HG03457 (cell line): Measurements from ENCODE around the gene CASS4.
A peak's percentile ranks its signal among the peaks of the same experiment; 100 is the strongest.

Experiments used
- ATAC-seq: cut with Tn5 transposase; IDR thresholded peaks from one replicate; pipeline ENCODE4 v1.9.1; 2021; ENCODE audit warnings: moderate number of reproducible peaks; ENCODE audit not compliant: unreplicated experiment

Gene CASS4

GRCh38 chr20:56442389-56443365 lies 30.6 kb downstream of the CASS4 start:
- ATAC-seq: no peak

- no peak for ATAC-seq
Measured at GRCh38 chr20:56443654-56444540, 31.8 kb downstream of the CASS4 start.

DNA sequence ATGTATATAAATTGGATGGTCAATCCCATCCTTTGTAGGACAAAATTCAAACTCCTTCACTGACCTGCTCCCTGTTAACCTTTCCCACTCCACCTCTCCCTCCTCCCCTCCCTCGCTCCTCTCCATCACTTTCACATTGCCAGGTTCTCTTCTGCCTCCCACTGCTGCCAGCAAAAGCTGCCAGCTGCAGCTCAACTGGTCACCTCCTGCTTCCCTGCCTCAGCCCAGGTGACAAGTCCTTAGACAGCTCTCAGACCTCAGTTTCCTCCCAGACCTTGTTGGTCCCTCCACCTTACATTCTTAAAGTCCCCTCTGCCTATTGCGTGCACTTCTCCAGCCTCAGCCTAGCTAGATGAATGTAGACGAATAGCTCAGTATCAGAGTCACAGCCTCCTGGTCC lies 33.1 kb downstream of the CASS4 start:
- ATAC-seq: no peak

GRCh38 chr20:56445540-56445939 lies 33.5 kb downstream of the CASS4 start:
- no peak for ATAC-seq

DNA sequence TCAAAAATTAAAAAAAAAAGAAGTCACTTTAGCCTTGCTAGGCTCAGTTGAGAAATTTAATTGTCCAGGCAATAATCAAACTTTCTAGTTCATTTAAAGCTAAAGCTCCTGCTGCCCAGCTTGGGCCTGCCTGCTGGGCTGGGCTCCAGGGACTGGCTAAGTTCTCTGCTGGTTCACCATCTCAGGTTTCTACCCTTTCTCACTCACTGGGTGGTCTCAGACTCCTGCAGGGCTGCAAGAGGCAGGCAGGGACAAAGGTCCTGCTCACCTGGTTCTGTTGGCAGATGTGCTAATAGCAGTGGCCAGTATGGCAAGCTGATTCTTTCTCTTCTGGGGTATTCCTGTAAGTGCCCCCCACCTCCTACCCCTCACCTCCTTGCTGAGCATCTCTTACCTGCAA lies 35.2 kb downstream of the CASS4 start:
- ATAC-seq: no peak

DNA sequence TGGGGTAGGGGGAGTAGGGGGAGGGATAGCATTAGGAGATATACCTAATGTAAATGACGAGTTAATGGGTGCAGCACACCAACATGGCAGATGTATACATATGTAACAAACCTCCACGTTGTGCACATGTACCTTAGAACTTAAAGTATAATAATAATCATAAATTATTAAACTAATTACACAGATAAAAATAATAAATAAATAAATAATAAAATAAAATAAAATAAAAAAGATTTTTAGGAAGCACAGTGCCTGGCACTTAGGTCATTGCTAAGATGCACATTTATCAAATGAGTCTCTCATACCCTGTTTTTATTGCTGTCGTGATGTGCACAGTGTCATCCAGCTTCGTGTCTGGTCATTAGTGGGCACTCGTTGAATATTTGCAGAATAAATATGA lies 37.4 kb downstream of the CASS4 start:
- no peak for ATAC-seq

DNA sequence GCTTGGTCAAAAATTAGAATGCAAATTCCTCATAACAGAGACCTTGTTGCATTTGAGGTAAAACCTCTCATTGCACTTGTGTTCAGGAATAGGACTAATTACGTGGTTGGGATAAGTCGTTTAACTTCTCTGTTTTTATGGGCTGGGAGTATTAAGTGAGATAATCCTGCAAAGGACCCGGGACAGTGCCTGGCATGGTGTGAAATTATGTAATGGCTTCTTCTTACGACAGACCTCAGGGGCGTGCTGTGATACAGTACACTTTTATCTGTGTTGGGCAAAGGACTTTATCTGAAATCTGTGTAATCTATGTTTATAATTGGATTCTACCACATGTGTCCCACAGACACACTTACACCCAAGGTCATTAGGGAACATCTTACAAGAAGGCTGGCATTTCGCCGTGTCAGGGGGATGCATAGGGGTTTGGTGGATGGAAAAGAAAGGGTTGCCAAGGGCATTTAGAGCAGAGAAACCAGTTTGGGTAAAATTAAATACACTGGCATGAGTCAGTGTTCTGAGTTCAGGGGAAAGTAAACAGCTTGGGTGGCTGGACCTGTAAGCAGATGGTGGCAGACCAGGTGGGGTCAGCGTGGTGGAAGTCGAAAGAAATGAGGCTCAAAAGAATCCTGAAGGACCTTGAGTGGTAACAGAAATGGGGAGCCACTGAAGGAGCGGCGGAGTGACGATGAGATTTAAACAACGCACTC lies 39.2 kb downstream of the CASS4 start:
- no peak for ATAC-seq

- peak; percentile 50 for ATAC-seq
Measured at GRCh38 chr20:56453352-56453751, 41.3 kb downstream of the CASS4 start.

DNA sequence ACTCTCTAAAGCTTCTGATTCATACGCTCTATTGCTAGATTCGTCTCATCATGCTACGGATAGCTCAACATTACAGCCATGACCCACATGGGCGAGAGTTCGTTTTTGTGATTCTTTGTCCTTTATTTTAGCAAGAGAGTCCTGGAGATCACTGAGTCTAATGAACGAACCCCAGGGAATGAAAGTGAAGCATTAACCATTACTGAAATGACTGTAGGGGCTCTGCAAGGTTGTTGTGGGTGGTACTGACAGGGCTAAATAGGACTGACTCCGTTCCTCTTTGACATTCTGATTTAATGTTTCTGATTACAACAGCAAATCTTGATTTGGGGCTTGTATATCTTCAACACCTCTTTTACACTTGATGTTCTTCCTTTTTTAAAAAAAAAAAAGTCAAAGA lies 42.7 kb downstream of the CASS4 start:
- peak; percentile 87 for ATAC-seq

GRCh38 chr20:56458206-56458821 lies 46.3 kb downstream of the CASS4 start:
- no peak for ATAC-seq

DNA sequence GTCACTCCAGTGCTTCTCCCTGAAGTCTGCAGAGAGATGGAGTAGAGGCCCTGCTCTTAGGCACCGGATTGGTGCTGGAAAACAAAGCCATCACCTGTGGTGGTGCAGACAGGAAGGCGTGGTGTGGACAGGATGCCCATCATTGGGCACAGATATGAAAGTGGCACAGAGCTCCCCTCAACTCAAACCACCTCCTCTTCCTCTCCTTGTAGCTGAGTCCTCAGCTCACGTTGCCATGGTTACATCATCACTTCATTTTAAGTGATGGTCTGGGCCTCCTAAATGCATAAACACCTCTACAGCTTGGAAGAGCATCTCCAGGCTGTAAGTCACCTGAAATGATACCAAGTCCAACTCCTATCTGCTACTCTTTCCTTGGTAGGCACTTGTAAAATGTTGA lies 48.4 kb downstream of the CASS4 start:
- no peak for ATAC-seq

GRCh38 chr20:56461576-56461975 lies 49.5 kb downstream of the CASS4 start:
- no peak for ATAC-seq

GRCh38 chr20:56463428-56463827 lies 51.4 kb downstream of the CASS4 start:
- no peak for ATAC-seq

DNA sequence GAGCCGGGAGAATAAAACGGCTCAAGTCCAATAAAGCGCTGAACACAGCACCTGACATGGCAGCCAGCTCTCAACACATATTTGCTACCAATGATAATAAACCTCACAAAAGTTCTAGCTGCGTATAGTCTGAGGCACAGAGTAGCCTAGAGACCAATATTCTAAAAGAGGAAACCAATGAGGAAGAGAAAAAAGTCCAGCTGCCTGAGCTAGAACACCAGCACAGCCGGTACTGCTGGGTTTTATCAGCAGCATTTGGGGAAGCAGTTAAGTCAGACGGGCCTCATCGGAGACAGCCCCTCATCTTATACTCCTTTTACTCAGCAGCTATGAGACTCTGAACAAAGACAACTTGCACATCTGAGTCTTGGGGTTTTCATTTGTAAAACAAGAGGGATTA lies 53.9 kb downstream of the CASS4 start:
- no peak for ATAC-seq

DNA sequence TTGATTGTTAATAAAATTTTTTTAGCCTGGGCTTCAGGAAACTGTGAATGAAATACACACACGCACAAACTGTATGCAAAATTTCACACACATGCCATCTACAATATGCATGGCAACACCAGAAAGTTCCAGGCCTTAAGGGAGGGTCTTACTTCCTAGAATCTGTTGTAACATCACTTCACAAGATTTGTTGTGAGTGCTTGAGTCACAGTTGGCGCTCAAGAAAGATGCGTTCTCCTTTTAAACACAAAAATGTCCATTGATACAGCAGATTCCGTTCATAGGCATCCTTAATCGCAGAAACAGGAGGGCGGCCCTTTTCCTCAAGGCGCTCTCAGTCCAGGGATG lies 55.9 kb downstream of the CASS4 start:
- no peak for ATAC-seq

- peak; percentile 99 for ATAC-seq
Measured at GRCh38 chr20:56468316-56469076, 56.4 kb downstream of the CASS4 start, which contains the start of gene RTF2. Gene RTF2, plus strand, starts transcription at chr20:56468627. Its CDS starts 71 bp downstream, at chr20:56468698.

DNA sequence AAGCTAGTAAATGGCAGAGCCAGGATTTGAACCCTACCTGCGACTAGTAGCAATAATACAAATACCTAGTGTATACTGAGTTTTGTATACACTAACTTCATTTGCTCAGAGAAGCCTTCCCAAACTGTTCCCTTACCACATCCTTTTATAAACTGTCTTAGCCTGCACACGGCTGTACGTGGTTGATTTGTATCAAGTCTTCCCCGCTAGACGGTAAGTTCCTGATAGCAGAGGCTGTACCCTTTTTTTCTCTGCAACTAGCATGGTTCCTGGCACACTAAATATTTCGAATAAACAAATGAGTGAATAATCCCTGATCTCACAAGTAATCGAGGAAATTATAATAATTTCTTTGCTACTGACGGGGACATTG lies 57.0 kb downstream of the CASS4 start:
- no peak for ATAC-seq

- no peak for ATAC-seq
Measured at GRCh38 chr20:56483970-56484369, 71.9 kb downstream of the CASS4 start.

DNA sequence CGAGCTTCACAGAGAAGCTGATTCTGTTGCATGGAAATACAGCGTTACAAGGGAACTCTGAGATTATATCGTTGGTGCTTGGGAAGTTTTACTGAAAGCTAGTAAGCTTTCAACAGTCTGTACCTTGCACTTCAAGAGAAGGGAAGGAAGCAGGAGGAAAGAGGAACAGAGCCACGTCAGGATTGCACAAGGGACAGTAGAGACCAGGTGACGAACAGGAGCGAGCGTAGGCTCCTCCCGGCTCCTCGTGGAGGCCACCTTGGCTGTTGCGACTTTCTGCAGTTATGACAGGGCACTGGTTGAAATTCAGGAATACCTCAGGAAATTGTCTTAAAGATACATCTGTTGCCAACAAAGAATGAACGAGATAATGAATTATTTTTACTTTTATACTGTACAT lies 75.2 kb downstream of the CASS4 start:
- ATAC-seq: no peak

- no peak for ATAC-seq
Measured at GRCh38 chr20:56488566-56488965, 76.5 kb downstream of the CASS4 start.
